ENCODE data around the gene WNT10A.
"Not testable (repeated sequence)": the region's sequence is repeated elsewhere in the genome, so short reads cannot be mapped to it uniquely, and the experiment has no call there.

Gene WNT10A

DNA sequence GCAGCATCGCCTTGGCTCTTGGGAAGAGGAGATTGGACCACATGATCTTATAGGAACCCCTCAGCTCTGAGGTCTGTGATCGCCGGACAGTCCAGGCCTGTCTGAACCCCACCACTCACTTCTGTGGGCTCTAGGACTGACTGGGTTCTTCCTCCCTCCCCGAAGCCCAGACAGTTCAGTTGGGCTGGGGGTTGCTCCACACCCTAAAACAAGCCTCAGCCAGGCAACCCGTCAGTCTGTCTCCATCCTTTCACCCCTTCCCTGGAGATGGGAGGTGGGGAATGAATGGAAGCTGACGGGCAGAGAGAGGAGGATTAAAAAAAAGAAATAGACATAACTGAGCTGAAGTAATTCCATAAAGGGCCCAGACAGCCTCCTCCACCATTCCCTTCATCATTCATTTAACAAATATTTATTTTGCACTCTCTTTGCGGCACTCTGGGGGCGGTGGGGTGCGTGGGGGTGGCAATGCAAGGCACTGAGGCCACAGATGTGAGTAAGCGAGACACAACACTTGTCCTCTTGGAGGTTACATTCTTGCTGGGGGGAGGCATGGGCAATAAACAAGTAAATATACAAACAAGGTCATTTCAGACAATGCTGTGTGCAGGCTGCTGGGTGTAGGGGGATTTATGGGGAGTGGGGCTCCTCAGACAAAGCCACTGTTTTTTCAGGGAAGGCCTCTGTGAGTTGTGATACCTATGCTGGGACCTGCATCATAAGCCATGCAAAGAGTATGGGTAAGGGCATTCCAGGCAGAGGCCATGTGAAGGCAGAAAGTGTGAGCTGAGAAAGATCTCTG lies 12.9 kb downstream of the WNT10A start:
- DNase-seq (ENCODE audit: low spot score): peak; percentile 35

DNA sequence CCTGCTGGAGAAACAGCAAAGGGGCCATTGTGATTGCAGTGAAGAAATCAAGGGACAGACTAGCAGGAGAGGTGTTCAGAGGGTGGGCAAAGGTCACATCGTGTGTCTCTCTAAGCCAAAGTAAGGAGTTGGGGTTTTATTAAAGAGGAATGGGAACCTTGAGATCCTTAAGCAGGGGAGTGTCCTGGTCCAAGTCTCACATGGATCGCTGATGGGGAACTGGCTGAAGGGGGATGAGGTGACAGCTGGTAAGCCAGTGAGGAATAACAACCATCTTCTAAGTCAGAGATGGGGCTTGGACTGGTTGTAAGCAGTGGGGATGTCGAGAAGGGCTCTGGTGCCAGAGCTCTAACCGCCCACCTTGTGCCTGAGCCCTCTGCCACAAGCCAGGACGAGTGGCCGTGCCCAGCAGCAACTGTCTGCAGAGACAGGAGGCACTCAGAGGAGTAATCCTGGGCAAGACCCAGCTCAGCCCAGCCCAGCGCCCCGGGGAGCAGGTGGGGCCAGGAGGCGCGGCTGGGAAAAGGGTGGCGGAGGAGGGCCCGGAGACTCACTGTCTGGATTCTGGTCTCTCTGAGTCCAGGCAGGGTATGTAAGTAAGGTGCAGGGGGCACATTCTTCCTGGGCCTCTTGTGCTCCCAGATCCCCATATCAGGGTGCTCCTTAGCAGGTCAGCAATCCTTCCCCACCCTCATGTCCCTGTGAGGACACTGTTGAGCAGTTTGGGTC lies 13.7 kb downstream of the WNT10A start:
- DNase-seq (ENCODE audit: low spot score): peak; percentile 63

DNA sequence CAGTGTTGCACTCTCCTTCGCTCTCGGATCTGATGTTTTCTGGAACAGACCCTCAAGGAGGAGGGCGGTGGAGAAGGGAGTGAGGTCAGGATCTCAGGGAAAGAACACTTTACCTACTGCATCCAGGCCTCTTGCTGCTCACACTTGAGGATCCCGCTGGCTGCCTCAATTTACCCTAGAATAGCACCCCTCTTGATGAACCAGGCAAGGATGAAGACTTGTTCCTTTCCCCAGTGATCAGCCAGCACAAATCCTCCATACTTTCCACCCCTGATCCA lies 14.2 kb downstream of the WNT10A start:
- no peak for DNase-seq (ENCODE audit: low spot score)

DNA sequence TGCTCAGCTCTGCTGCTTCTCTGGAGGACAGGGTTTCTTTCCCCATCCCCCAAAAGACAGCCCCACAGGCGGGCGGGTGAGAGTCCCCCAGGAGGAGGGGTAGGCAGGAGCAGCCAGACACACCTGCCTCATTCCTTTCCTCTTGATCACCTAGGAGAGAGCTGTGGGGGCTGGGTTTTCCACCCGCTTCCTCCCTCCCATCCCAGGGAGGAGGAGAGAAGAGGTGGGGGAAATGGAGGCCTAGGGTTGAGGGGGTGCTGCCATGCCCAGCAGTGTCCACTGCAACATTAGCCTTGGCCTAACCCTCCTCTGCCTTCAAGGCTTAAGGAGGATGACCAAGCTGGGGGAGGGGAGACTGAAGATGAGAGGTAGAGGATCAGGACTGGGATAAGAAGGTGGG lies 14.7 kb downstream of the WNT10A start:
- DNase-seq (ENCODE audit: low spot score): peak; percentile 93

DNA sequence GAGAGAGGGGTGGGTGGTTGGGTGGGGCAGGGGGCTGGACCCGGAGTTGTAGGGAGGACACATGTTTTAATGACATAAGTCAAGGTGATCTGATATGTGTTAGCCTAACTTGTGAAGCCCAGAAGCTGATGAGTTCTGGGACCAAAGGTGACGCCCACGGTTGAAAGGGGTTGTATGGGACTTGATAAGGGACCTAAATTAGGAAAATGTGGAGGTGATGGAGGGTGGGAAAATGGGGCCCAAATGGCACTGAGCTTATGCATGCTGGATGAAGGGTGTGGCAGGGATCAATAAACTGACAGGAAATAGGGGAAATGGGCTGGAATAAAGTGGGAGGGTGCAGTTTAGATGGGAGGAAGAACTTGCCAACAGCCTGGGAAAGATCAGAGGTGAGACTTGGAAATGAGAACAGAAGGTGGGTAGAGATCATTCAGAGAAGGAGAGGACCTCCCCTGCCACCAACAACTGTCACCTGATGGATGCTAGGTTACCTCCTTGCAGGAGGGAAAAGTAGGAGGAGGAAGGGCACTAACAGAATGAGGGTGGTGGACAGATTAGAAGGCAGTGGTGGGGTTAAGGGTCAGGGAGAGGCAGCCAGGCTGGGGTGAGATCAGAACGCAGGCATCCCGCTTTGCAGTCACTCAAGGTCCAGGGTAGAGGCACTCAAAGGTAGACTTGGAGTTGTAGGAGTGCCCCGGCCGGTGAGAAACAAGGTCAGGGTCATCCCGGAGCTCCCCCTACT lies 15.3 kb downstream of the WNT10A start:
- peak; percentile 85 for DNase-seq (ENCODE audit: low spot score)

DNA sequence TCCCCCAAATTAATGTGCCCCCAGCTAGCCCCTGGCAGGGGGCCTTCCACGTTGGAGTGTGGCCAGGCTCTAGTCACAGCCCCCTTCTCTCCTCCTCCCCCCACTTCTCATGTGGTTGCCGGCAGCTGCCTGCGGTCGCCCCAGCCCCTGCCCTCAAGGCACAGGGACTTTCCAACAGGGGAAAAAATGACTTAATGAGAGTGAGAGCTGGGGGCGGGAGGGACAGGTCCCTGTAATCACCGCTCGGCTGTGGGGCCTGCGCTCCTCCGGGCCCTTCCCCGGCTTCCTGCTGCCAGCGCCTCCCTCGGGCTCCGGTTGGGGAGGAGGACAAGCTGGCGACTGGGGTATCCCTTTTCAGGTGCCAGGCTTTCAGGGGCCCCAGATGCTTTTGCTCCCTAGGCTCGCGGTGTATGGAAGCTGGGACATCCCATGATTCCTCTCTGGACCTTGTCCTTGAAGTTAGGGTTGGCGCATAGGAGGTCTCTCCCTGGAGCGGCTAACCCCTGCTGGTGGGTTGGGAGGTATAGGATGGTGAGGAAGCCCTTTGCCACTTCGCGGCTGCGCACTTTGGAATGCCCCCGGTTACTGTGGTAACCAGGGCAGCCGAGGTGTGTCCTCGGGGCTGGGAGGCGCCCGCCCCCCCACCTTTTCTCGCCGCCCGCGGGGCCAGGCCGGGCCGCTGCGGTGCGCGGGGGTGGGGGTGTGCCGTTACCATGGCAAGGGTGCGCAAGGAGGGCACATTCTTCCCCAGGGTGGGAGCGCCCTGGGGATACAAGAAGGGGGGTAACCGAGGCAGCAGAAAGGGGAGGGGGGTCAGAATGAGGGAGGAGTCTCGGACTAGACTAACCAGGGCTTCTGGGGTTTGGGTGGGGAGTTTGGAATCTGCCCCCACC lies 16.1 kb downstream of the WNT10A start:
- peak; percentile 93 for DNase-seq (ENCODE audit: low spot score)

DNA sequence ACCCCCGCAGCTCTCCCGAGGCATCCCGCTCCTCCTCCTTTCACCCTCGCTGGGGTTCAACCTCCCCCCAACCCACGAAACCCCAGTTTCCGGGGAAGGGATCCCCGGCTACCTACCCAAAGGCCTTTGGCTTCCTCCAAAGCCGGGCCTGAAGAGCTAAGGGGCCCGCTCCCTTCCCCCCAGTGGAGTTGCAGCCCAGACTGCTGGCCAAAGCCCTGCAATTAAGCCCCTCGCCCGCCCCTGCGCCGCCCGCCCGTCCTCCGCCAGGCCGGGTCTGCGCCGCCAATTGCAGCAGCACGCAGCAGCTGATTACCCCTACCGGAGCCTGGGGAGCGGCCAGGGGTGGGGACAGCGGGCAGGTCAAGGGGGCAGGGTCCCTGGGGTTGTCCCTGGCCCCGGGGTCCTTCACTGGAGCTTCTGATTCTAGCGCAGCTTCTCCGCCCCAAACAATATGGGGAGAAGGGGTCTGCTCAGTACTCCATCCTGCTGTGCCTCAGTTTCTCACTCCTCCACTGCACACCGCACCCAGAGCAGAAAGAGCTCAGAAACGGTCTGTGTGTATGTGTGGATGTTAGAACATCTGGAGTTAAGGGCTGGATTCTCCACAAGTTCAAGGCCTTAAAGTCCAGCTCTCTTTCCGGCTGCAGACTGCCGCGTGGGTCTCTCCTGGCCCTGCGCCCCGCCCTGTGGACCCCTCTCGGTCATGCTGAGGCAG lies 16.9 kb downstream of the WNT10A start:
- DNase-seq (ENCODE audit: low spot score): peak; percentile 59

DNA sequence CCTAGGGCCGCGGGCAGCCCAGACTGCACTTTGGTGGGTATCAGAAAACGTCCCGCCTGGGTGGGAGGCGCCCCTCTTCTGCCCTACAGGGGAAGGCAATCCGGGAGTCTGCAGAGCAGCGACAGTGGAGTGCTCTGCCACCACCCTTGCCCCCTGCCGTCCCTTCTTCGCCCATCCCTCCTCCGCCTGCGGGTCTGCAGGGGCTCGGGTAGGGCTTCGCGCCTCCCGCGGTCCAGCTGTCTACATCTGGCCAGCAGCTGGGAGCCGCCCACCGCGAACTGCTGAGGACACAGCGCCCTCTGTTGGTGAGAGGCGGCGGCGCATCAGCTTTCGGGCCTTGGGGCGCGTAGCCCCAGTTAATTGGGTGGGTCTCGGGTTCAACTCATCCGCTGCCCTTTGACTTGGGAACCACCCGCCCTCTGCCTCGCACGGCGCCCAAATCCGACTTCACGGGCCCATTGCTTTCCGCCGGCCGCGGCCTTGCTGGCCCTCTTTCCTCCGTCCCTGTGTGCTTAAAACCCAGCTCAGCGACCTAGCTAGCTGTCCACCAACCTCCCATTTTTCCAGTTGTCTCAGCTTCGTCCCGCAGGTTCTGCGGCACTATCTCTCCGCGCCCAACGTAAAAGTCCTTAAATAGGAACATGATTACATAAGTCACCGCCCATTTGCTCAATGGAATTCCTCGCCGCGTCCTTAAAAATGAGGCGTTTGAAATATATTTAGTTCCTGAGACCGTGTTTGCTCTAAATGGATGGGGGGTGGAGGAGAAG lies 17.6 kb downstream of the WNT10A start:
- DNase-seq (ENCODE audit: low spot score): peak; percentile 68

DNA sequence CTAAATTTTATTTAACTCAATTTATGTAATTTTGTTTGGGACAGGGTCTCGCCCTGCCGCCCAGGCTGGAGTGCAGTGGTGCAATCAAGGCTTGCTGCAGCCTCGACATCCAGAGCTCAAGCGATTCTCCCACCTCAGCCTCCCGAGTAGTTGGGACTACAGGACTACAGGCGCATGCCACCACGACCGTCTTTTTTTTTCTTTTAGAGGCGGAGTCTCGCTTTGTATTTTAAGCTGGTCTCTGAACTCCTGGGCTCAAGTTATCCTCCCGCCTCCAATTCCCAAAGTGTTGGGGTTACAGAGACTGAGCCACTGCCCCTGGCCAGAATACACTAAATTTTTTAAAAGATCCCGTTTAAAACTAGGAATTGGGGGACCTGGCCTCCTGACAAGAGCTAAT lies 18.5 kb downstream of the WNT10A start:
- no peak for DNase-seq (ENCODE audit: low spot score)

DNA sequence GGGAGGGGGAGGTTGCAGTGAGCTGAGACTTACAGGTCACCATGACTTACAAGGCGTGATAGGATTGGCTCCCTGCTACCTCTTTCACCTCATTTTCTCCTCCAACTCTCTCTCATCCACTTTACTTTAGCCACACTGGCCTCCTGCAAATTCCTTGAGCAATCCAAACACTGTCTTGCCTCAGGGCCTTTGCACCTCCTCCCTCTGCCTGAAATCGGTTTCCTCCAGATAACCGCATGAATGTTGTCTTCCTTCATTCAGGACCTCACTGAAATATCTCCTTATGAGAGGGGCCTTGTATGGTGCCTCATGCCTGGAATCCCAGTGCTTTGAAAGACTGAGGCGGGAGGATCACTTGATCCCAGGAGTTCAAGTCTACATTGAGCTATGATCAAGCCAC lies 21.8 kb downstream of the WNT10A start:
- no peak for DNase-seq (ENCODE audit: low spot score)

DNA sequence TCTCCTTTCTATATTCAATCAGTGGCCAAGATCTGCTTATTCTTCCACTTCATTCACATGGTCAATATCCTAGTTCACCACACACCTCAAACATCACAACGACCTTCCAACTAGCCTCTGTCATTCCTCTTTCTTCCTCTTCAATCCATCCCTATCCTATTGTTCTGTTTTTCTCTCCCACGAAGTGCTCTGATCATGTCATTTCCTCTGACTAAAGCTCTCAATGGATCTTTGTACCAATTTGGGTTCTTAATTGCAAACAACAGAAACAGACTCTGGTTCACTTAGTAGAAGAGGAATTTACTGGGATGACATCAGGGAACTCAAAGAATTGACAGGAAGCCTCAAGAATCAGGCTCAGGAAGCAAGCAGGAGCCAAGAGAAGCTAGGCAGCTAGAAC lies 23.5 kb downstream of the WNT10A start:
- DNase-seq (ENCODE audit: low spot score): no peak

DNA sequence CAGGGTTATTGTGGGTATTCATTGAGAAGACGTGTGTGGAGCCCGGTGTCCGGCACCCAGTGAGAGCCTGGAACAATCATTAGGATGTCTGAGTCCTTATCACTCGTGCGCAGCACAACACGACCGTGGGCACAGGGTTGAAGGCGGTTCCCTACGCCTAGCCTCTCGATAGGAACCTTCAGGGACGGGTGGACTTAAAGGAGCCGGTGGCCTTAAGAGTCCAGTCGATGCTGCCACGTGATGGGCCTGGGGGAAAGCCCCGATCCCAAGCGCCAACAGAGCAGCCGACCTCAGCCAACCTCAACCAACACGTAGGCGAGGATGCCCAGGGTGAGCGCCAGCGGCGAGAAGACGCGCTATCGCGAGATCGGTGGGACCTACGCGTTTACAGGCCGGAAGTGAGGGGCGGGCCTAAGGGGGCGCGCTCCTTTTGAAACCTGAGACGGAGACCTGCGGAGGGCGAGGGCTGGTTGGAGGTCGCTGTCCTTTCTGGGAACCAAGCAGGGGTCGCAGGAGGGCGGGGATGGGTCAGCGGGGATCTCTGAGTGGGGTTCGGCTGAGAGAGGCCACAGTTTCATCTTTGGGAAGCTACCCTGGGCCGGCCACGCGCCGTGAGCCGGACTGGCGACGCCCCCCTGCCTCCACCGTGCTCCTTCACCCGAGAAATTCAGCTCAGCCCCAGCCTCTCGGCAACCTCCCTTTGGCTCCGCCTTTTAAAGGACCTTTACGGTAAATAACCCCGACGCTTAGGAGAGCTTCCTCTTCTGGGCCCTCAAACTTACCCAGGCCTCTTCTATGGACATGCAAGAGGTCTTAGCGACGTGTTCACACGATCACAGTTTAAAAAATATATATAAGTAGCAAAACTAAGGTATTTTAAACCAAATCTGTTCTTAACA lies 28.3 kb downstream of the WNT10A start:
- DNase-seq (ENCODE audit: low spot score): peak; percentile 95

DNA sequence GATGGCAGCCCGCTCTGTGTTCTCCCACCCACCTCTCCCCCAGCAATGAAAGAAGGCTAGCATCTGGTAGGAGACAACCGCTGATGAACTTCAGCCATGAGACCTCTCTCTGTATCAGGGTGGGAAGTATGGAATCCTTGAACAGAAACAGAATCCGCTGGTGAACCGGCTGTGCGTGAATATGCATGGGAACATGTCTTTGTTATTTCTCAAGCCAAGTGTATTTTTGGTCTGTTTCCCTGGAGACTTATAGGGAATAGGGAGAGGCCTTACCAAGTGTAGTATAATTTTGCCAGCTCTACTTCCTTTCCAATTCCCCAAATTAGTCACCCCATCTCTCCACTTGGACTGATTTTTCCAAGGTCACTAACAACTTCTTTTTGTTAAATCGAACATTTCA lies 30.1 kb downstream of the WNT10A start:
- no peak for DNase-seq (ENCODE audit: low spot score)

DNA sequence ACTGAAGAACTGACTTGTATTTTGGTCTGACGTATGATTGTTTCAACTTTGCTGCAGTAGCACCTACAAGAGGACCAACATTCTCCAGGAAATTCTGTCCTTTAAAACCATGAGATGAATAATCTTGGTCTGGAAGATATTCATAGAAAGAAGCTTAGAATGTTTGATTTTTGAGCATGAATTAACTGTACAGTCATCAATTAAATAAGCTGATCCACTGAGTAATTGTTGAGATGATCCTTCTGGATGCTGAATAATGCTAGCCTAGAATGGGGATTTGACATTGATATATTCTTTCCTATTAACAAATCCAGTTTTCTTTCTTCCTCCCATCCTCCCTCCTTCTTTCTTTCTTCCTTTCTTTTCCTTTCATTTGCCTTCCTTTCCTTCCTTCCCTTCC lies 39.9 kb downstream of the WNT10A start:
- DNase-seq (ENCODE audit: low spot score): no peak

DNA sequence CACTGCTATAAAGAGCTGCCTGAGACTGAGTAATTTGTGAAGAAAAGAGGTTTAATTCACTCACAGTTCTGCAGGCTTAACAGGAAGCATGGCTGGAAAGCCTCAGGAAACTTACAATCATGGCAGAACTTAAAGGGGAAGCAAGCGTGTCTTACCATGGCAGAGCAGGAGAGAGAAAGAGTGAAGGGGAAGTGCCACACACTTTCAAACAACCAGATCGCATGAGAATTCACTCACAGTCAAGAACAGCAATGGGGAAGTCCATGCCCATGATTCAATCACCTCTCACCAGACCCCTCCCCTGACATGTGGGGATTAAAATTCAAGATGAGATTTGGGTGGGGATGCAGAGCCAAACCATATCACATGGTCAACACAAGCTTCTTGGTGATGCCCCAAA lies 44.1 kb downstream of the WNT10A start:
- no peak for DNase-seq (ENCODE audit: low spot score)

DNA sequence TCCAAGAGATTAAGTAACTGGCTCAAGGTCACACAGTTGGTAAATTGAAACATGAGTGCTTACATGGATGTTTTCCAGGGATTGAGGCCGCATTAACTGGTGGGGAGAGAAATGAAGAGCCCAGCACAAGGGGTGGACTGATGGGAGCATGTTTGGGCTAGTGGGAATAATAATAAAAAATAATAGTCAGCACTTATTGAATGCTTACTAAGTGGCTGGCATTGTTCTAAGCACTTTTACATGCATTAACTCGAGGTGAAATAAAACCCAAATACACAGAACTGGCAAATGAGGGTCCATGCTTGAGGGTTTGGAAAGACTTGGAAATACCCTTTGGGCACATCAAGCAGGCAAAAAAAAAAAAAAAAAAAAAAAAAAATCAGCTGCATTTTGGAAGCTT lies 44.8 kb downstream of the WNT10A start:
- no peak for DNase-seq (ENCODE audit: low spot score)

DNA sequence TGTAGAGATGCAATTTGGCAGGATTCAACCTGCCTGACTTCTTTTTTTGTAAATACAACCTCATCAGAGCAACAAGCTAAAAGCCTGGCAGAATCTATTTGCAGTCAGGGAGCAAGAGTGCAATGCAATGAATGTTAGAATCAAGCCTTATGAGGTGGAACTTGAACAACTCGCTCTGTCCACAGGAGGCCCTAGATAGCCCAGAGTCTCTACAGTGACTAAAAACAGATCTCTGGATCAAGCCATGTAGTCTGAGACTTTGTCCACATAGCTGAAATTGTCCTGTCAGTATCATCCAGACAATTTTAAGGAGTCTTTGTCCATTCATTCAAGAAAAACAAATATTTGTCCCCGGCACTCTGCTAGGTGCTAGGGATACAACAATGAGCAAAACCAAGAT lies 46.8 kb downstream of the WNT10A start:
- no peak for DNase-seq (ENCODE audit: low spot score)

DNA sequence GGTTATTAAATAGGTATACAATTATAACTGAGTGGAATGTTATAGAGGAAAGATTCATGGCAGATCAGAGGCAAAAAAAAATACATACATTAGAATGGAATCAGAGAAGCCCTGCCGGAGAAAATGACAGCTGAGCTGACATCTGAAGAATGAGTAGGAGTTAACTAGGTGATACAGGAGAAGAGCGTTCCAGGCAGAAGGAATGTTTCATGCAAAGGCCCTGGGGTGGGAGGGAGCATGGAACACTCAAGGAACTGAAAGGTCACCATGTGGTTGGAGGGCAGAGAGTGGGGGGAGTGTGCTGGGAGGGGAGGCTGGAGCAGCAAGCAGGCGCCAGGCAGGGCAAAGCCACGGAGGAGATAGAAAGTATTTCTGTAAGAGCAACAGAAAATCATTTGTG lies 47.2 kb downstream of the WNT10A start:
- DNase-seq (ENCODE audit: low spot score): no peak

DNA sequence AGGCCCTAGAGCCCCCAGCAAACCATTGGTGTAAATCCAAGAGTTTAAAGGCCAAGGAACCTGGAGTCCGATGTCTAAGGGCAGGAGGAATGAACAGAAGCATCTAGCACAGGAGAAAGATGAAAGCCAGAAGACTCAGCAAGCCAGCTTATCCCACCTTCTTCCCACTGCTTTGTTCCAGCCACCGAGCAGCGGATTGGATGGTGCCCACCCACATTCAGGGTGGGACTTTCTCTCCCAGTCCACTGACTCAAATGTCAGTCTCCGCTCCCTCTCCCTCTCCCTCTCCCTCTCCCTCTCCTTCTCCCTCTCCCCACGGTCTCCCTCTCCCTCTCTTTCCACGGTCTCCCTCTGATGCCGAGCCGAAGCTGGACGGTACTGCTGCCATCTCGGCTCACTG lies 49.8 kb downstream of the WNT10A start:
- not testable (repeated sequence) for DNase-seq (ENCODE audit: low spot score)

DNA sequence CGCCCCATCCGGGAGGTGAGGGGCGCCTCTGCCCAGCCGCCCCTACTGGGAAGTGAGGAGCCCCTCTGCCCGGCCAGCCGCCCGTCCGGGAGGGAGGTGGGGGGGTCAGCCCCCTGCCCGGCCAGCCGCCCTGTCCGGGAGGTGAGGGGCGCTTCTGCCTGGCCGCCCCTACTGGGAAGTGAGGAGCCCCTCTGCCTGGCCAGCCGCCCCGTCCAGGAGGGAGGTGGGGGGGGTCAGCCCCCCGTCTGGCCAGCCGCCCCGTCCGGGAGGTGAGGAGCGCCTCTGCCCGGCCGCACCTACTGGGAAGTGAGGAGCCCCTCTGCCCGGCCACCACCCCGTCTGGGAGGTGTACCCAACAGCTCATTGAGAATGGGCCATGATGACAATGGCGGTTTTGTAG lies 51.1 kb downstream of the WNT10A start:
- DNase-seq (ENCODE audit: low spot score): not testable (repeated sequence)
